Liver (tissue), 9 donors: ENCODE data around the gene OR4E2. TPM values are rescaled to one million over a fixed set of nuclear protein-coding genes. Genes with fewer than 3 reads are reported as not detected.

Experiments
- DNase-seq: peaks from one replicate; pipeline ENCODE4 v3.0.0-alpha.2; 2017; ENCODE audit warnings: low spot score
- H3K27ac ChIP-seq, 2 donors: one replicate each; pipeline ENCODE4 v1.7.0; 2013; ENCODE audit warnings: inconsistent platforms in 2 of 2, low read length in 2 of 2, control low read depth in 1 of 2, low read depth in 1 of 2, mild to moderate bottlenecking in 1 of 2
- H3K27me3 ChIP-seq, 4 donors: one replicate each; pipeline versions ENCODE4 v1.6.1 to v1.7.0; 2013; ENCODE audit warnings: low read length in 3 of 4, inconsistent platforms in 1 of 4, mild to moderate bottlenecking in 1 of 4, moderate library complexity in 1 of 4; ENCODE audit not compliant: control insufficient read depth in 4 of 4, insufficient read depth in 4 of 4
- H3K36me3 ChIP-seq, 4 donors: one replicate each; pipeline versions ENCODE4 v1.6.1 to v1.7.0; 2013; ENCODE audit warnings: low read length in 3 of 4, mild to moderate bottlenecking in 3 of 4, low read depth in 1 of 4, moderate library complexity in 1 of 4; ENCODE audit not compliant: control insufficient read depth in 4 of 4, insufficient read depth in 3 of 4
- H3K4me1 ChIP-seq, 4 donors: one replicate each; pipeline versions ENCODE4 v1.6.1 to v1.7.0; 2013; ENCODE audit warnings: low read length in 3 of 4, mild to moderate bottlenecking in 3 of 4, moderate library complexity in 1 of 4; ENCODE audit not compliant: control insufficient read depth in 4 of 4, insufficient read depth in 4 of 4
- H3K4me3 ChIP-seq, 3 donors: one replicate each; pipeline versions ENCODE4 v1.6.1 to v1.7.0; 2013; ENCODE audit warnings: low read length in 3 of 3, control low read depth in 1 of 3, low read depth in 1 of 3, mild to moderate bottlenecking in 1 of 3
- H3K9ac ChIP-seq, 2 donors: one replicate each; pipeline ENCODE4 v1.7.0; 2013; ENCODE audit warnings: low read length in 2 of 2, mild to moderate bottlenecking in 2 of 2, moderate library complexity in 2 of 2, control low read depth in 1 of 2, low read depth in 1 of 2
- H3K9me3 ChIP-seq, 4 donors: one replicate each; pipeline versions ENCODE4 v1.6.1 to v1.7.0; 2013; ENCODE audit warnings: low read length in 3 of 4; ENCODE audit not compliant: control insufficient read depth in 4 of 4
- ATF3 ChIP-seq: IDR thresholded peaks from 2 replicates; pipeline ENCODE4 v1.6.1; 2016; ENCODE audit warnings: antibody characterized with exemption
- CTCF ChIP-seq: fragments of 150-350 bp; IDR thresholded peaks from 2 replicates; pipeline ENCODE4 v1.5.1; 2017; ENCODE audit warnings: improper control_type of control experiment, low read depth, low read length; ENCODE audit not compliant: missing input control
- FOXA1 ChIP-seq: IDR thresholded peaks from 2 replicates; pipeline ENCODE4 v1.6.1; 2016; ENCODE audit warnings: antibody characterized with exemption
- FOXA2 ChIP-seq: IDR thresholded peaks from 2 replicates; pipeline ENCODE4 v1.6.1; 2016; ENCODE audit warnings: antibody characterized with exemption
- GABPA ChIP-seq, 2 donors: IDR thresholded peaks in 1 of 2; conservative IDR thresholded peaks in 1 of 2; 2 replicates each; pipeline ENCODE4 v1.6.1; 2016; ENCODE audit warnings: antibody characterized with exemption in 2 of 2, mild to moderate bottlenecking in 1 of 2, moderate library complexity in 1 of 2
- HNF4G ChIP-seq: IDR thresholded peaks from 2 replicates; pipeline ENCODE4 v1.6.1; 2016; ENCODE audit warnings: antibody characterized with exemption
- JUND ChIP-seq, 2 donors: IDR thresholded peaks; 2 replicates each; pipeline ENCODE4 v1.6.1; 2016; ENCODE audit warnings: antibody characterized with exemption in 2 of 2
- MAX ChIP-seq: IDR thresholded peaks from 2 replicates; pipeline ENCODE4 v1.6.1; 2016; ENCODE audit warnings: antibody characterized with exemption
- RAD21 ChIP-seq, 2 donors: IDR thresholded peaks; 2 replicates each; pipeline ENCODE4 v1.6.1; 2016; ENCODE audit warnings: antibody characterized with exemption in 2 of 2, mild to moderate bottlenecking in 2 of 2
- SP1 ChIP-seq: IDR thresholded peaks from 2 replicates; pipeline ENCODE4 v1.6.1; 2018; ENCODE audit warnings: antibody characterized with exemption, mild to moderate bottlenecking
- ZBTB33 ChIP-seq: IDR thresholded peaks from 2 replicates; pipeline ENCODE4 v1.6.1; 2016; ENCODE audit warnings: antibody characterized with exemption
- WGBS: extraction: QIAGEN DNeasy Blood & Tissue Kit; methylation state at CpG from one replicate; pipeline ENCODE4 v1.1.7; 2013; 5-methylcytosine and 5-hydroxymethylcytosine counted together
- polyA plus RNA-seq, 2 donors: library from polyadenylated mRNA; stranded (reverse) in 1 of 2; unstranded in 1 of 2; fragments of 200-250 nt in 1 of 2; fragments of >200 nt in 1 of 2; fragmentation: Nextera tagmentation in 1 of 2; extraction: Ambion mirVana in 1 of 2; gene quantifications; one replicate each; pipeline versions ENCODE4 v1.2.1 to v1.2.3, GENCODE V29; 2013 to 2015
- total RNA-seq, 2 donors: library from RNA; depleted of rRNA; stranded (reverse); fragments of >200 nt; gene quantifications; one replicate each; pipeline ENCODE4 v1.2.3, GENCODE V29; 2014
- TF ChIP-seq, protein P1 (sequence below): IDR thresholded peaks from 2 replicates; pipeline ENCODE4 v1.6.1; 2016; ENCODE audit warnings: antibody characterized with exemption, mild to moderate bottlenecking
- donor health status: healthy.
- donor health status: healthy.
- donor health status: healthy.
- donor health status: healthy.
- donor health status: healthy.

Gene OR4E2
- total and polyA plus RNA-seq, 4 donors = not detected

- no peak overlapping the region for H3K27ac ChIP-seq
- no peaks in the 10 kb centered on the region for H3K4me1 ChIP-seq
- WGBS = 25% methylated on average over 1 of the region's 1 CpG
- H3K4me3 ChIP-seq = no peak overlapping the region
- peaks cover 0 to 5% (median 0%) of the 10 kb centered on the region in 4 donors for H3K27me3 ChIP-seq
- no peak for DNase-seq
- no peaks in the 10 kb centered on the region for H3K36me3 ChIP-seq
- H3K9me3 ChIP-seq = no peaks in the 10 kb centered on the region
- TF ChIP-seq FOXA2 (no peak), MAX (no peak)
- no peak overlapping the region for H3K9ac ChIP-seq
Observed at GRCh38 chr14:21614240-21614639, 39.4 kb upstream of the OR4E2 start.

- DNase-seq = no peak
- H3K27me3 ChIP-seq = peaks cover 0 to 3% (median 0%) of the 10 kb centered on the region in 4 donors
- TF ChIP-seq SP1 (no peak), FOXA2 (no peak), ZBTB33 (no peak), MAX (no peak), ATF3 (no peak), HNF4G (no peak), FOXA1 (no peak), GABPA (IDR thresholded peaks at IDR 0.05 in 1 of 2, conservative IDR thresholded peaks at IDR 0.05 in 1 of 2) (no peak), JUND (IDR thresholded peaks at IDR 0.05) (no peak), CTCF (no peak), RAD21 (IDR thresholded peaks at IDR 0.05) (no peak)
- TF ChIP-seq, protein P1, sequence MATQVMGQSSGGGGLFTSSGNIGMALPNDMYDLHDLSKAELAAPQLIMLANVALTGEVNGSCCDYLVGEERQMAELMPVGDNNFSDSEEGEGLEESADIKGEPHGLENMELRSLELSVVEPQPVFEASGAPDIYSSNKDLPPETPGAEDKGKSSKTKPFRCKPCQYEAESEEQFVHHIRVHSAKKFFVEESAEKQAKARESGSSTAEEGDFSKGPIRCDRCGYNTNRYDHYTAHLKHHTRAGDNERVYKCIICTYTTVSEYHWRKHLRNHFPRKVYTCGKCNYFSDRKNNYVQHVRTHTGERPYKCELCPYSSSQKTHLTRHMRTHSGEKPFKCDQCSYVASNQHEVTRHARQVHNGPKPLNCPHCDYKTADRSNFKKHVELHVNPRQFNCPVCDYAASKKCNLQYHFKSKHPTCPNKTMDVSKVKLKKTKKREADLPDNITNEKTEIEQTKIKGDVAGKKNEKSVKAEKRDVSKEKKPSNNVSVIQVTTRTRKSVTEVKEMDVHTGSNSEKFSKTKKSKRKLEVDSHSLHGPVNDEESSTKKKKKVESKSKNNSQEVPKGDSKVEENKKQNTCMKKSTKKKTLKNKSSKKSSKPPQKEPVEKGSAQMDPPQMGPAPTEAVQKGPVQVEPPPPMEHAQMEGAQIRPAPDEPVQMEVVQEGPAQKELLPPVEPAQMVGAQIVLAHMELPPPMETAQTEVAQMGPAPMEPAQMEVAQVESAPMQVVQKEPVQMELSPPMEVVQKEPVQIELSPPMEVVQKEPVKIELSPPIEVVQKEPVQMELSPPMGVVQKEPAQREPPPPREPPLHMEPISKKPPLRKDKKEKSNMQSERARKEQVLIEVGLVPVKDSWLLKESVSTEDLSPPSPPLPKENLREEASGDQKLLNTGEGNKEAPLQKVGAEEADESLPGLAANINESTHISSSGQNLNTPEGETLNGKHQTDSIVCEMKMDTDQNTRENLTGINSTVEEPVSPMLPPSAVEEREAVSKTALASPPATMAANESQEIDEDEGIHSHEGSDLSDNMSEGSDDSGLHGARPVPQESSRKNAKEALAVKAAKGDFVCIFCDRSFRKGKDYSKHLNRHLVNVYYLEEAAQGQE = no peak
- H3K9me3 ChIP-seq = no peaks in the 10 kb centered on the region
- H3K9ac ChIP-seq = no peak overlapping the region
- 74% methylated on average over 8 of the region's 8 CpGs for WGBS
- H3K27ac ChIP-seq = no peak overlapping the region
- H3K4me3 ChIP-seq = no peak overlapping the region
- no peaks in the 10 kb centered on the region for H3K36me3 ChIP-seq
- no peaks in the 10 kb centered on the region for H3K4me1 ChIP-seq
Observed at GRCh38 chr14:21617614-21618013, 36.0 kb upstream of the OR4E2 start.
